ENCODE data around the gene MAGEA4. TPM values are rescaled to one million over a fixed set of nuclear protein-coding genes. Genes with fewer than 3 reads are reported as not detected.

Gene MAGEA4
- total and polyA plus RNA-seq, 2 of the 8 experiments (the other 6 are each of a cell fraction or from before 2014, with no cell fraction given), result 0.45 to 0.67 TPM

GRCh38 chrX:151954730-151955129 is 42.0 kb downstream of the MAGEA4 start:
- 91% methylated on average over 12 of the region's 15 CpGs; no CpG with 5 or more reads in 1 of the 2 experiments for WGBS, 2 experiments (ENCODE audit: extremely low coverage in 1 of 2, insufficient coverage in 1 of 2, insufficient read length in 1 of 2, insufficient replicate concordance in 2 of 2, low coverage in 1 of 2, low lambda C conversion rate in 2 of 2, missing lambda C conversion rate in 1 of 2)
- H3K9me3 ChIP-seq (ENCODE audit: insufficient read depth in 2 of 2, low read depth in 1 of 2, low read length in 1 of 2), result no peaks in the 10 kb centered on the region
- no peak overlapping the region for H4K8ac ChIP-seq (ENCODE audit: extremely low read depth, insufficient read depth, low read length)
- no peak overlapping the region for H3K4me2 ChIP-seq (ENCODE audit: insufficient read depth in 1 of 2, low read depth in 2 of 2, low read length in 2 of 2)
- no peaks in the 10 kb centered on the region for H3K27me3 ChIP-seq (replicated peaks in 1 of 4; ENCODE audit: control insufficient read depth in 3 of 4, extremely low read depth in 1 of 4, insufficient read depth in 3 of 4, low read length in 3 of 4)
- H3K23ac ChIP-seq (ENCODE audit: insufficient read length), result no peak overlapping the region
- ChIA-PET POLR2A (ENCODE audit: partially characterized antibody) (no interaction called here), CTCF (ENCODE audit: partially characterized antibody) (no interaction called here)
- H3K18ac ChIP-seq (ENCODE audit: extremely low read depth, low read length), result no peak overlapping the region
- H2AFZ ChIP-seq (ENCODE audit: low read length), result no peak overlapping the region
- no peak overlapping the region for H2BK5ac ChIP-seq (ENCODE audit: low read depth, low read length)
- no peak overlapping the region for H2AK5ac ChIP-seq (ENCODE audit: low read depth, low read length)
- H2BK20ac ChIP-seq (ENCODE audit: low read length), result no peak overlapping the region
- no peak overlapping the region for H3K27ac ChIP-seq (ENCODE audit: low read depth, low read length)
- no peak overlapping the region for H3K4me3 ChIP-seq (ENCODE audit: extremely low read depth in 1 of 4, insufficient read depth in 2 of 4, low read depth in 3 of 4, low read length in 4 of 4)
- DNase-seq (ENCODE audit: low read depth in 1 of 2, low spot score in 2 of 2) (no peak), FAIRE-seq (no peak)
- H3K4ac ChIP-seq (replicated peaks; ENCODE audit: insufficient read length, low read depth, low read length), result no peak overlapping the region
- no peak overlapping the region for H3K56ac ChIP-seq (replicated peaks; ENCODE audit: insufficient read length, low read depth, low read length)
- no peaks in the 10 kb centered on the region for H3K79me2 ChIP-seq (ENCODE audit: control insufficient read depth in 1 of 2, insufficient read depth in 2 of 2, low read length in 2 of 2)
- H3K79me1 ChIP-seq (ENCODE audit: low read depth, low read length), result no peaks in the 10 kb centered on the region
- H4K20me1 ChIP-seq (replicated peaks in 1 of 2; ENCODE audit: control insufficient read depth in 1 of 2, insufficient read depth in 2 of 2, low read length in 2 of 2), result no peaks in the 10 kb centered on the region
- no peak overlapping the region for H3K14ac ChIP-seq (ENCODE audit: insufficient read length)
- no peak overlapping the region for H2BK15ac ChIP-seq (ENCODE audit: low read length)
- H4K91ac ChIP-seq (replicated peaks; ENCODE audit: insufficient read length, low read length), result no peak overlapping the region
- TF ChIP-seq PHF8 (conservative IDR thresholded peaks at IDR 0.05; ENCODE audit: low read depth, low read length) (no peak), TBP (IDR thresholded peaks at IDR 0.05; ENCODE audit: low read depth, low read length) (no peak), FOSL1 (IDR thresholded peaks at IDR 0.05; ENCODE audit: insufficient read depth, low read depth, low read length) (no peak), TAF7 (optimal IDR thresholded peaks at IDR 0.05; ENCODE audit: borderline replicate concordance, low read depth, low read length) (no peak), SAP30 (IDR thresholded peaks at IDR 0.05; ENCODE audit: insufficient read depth, insufficient replicate concordance, low read length) (no peak), CTBP2 (IDR thresholded peaks at IDR 0.05; ENCODE audit: borderline replicate concordance, insufficient read depth, insufficient read length, low read length) (no peak)
- TF ChIP-seq, protein P1, sequence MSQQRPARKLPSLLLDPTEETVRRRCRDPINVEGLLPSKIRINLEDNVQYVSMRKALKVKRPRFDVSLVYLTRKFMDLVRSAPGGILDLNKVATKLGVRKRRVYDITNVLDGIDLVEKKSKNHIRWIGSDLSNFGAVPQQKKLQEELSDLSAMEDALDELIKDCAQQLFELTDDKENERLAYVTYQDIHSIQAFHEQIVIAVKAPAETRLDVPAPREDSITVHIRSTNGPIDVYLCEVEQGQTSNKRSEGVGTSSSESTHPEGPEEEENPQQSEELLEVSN (IDR thresholded peaks at IDR 0.05), result no peak
- TF ChIP-seq, protein P2, sequence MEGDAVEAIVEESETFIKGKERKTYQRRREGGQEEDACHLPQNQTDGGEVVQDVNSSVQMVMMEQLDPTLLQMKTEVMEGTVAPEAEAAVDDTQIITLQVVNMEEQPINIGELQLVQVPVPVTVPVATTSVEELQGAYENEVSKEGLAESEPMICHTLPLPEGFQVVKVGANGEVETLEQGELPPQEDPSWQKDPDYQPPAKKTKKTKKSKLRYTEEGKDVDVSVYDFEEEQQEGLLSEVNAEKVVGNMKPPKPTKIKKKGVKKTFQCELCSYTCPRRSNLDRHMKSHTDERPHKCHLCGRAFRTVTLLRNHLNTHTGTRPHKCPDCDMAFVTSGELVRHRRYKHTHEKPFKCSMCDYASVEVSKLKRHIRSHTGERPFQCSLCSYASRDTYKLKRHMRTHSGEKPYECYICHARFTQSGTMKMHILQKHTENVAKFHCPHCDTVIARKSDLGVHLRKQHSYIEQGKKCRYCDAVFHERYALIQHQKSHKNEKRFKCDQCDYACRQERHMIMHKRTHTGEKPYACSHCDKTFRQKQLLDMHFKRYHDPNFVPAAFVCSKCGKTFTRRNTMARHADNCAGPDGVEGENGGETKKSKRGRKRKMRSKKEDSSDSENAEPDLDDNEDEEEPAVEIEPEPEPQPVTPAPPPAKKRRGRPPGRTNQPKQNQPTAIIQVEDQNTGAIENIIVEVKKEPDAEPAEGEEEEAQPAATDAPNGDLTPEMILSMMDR (IDR thresholded peaks at IDR 0.05; ENCODE audit: control extremely low read depth in 1 of 3, insufficient read depth in 1 of 3, low read depth in 1 of 3, low read length in 3 of 3), result no peak
- no peak overlapping the region for H4K5ac ChIP-seq (ENCODE audit: insufficient read length, low read depth, low read length)
- H3K9ac ChIP-seq (replicated peaks in 1 of 4; ENCODE audit: extremely low read depth in 1 of 4, low read depth in 3 of 4, low read length in 3 of 4), result no peak overlapping the region
- H2BK12ac ChIP-seq (ENCODE audit: low read depth, low read length), result no peak overlapping the region
- no peaks in the 10 kb centered on the region for H3K23me2 ChIP-seq (ENCODE audit: low read depth, low read length)
- H3K36me3 ChIP-seq (ENCODE audit: control insufficient read depth in 2 of 4, insufficient read depth in 4 of 4, low read length in 3 of 4), result no peaks in the 10 kb centered on the region
- H3K4me1 ChIP-seq (replicated peaks in 1 of 4; ENCODE audit: control insufficient read depth in 3 of 4, insufficient read depth in 4 of 4, low read length in 3 of 4), result no peaks in the 10 kb centered on the region
- no peak overlapping the region for H2BK120ac ChIP-seq (replicated peaks; ENCODE audit: low read depth, low read length)
